Lower lobe of right lung (tissue), 2 donors: ENCODE results near the gene HOXC9. TPM values are rescaled to one million over a fixed set of nuclear protein-coding genes. Genes with fewer than 3 reads are reported as not detected.

Experiments used
- ATAC-seq, 2 donors: fragments of 200-7000 bp; cut with Tn5 transposase; one replicate each; pipeline ENCODE4 v1.9.1; 2020 to 2022; ENCODE audit warnings: mild to moderate bottlenecking in 2 of 2, moderate library complexity in 2 of 2
- DNase-seq: peaks from one replicate; pipeline ENCODE4 v3.0.0-alpha.2; 2020
- H3K27ac ChIP-seq: fragments of 200-600 bp; one replicate; pipeline ENCODE4 v1.8.0; 2022
- H3K27me3 ChIP-seq: fragments of 200-600 bp; one replicate; pipeline ENCODE4 v1.8.0; 2022; ENCODE audit warnings: low read depth
- H3K36me3 ChIP-seq: fragments of 200-600 bp; one replicate; pipeline ENCODE4 v1.8.0; 2022; ENCODE audit warnings: mild to moderate bottlenecking
- H3K4me1 ChIP-seq: fragments of 200-600 bp; one replicate; pipeline ENCODE4 v1.8.0; 2022
- H3K4me3 ChIP-seq: fragments of 200-600 bp; one replicate; pipeline ENCODE4 v1.8.0; 2022; ENCODE audit warnings: mild to moderate bottlenecking
- H3K9me3 ChIP-seq: fragments of 200-600 bp; one replicate; pipeline ENCODE4 v1.8.0; 2022
- CTCF ChIP-seq: fragments of 200-600 bp; IDR thresholded peaks from one replicate; pipeline ENCODE4 v1.8.0; 2022; ENCODE audit warnings: antibody characterized with exemption, mild to moderate bottlenecking
- intact Hi-C: fragments of 100-400 bp; cut with DNase I; formaldehyde crosslinking; loops from one replicate; pipeline ENCODE4 v1.11.0; 2022
- total RNA-seq: library from RNA; stranded (reverse); fragmentation: NEBNext Ultra II Directional; extraction: Animal tissue kit (Norgen Biotek cat#: 25700); gene quantifications from one replicate; pipeline ENCODE4 v1.2.1, GENCODE V29; 2021
- donor health status: DM: no; HTN: yes; CAD: no; lungs with severe emphysema.

Gene HOXC9
- total RNA-seq, 1 donor from 2014 or later: not detected

GRCh38 chr12:53990311-53991076 is 9.5 kb upstream of the HOXC9 start:
- no peak for ATAC-seq
- H3K36me3 ChIP-seq: no peaks in the 10 kb centered on the region
- no peak for TF ChIP-seq CTCF
- intact Hi-C loops: no loop called here
- H3K4me1 ChIP-seq: peaks cover 32% of the 10 kb centered on the region
- DNase-seq: no peak
- H3K9me3 ChIP-seq: no peaks in the 10 kb centered on the region
- H3K4me3 ChIP-seq: no peak overlapping the region
- H3K27me3 ChIP-seq: peaks cover 100% of the 10 kb centered on the region
- no peak overlapping the region for H3K27ac ChIP-seq

GRCh38 chr12:53991077-53991460 is 8.9 kb upstream of the HOXC9 start:
- no peak overlapping the region for H3K27ac ChIP-seq
- no peak for TF ChIP-seq CTCF
- H3K4me3 ChIP-seq: no peak overlapping the region
- DNase-seq (no peak), ATAC-seq (no peak)
- H3K36me3 ChIP-seq: no peaks in the 10 kb centered on the region
- H3K27me3 ChIP-seq: peaks cover 100% of the 10 kb centered on the region
- intact Hi-C loops: no loop called here
- H3K4me1 ChIP-seq: peaks cover 30% of the 10 kb centered on the region
- no peaks in the 10 kb centered on the region for H3K9me3 ChIP-seq

- TF ChIP-seq CTCF: no peak
- Histone ChIP-seq H3K36me3 (no peaks in the 10 kb centered on the region), H3K27me3 (peaks cover 100% of the 10 kb centered on the region), H3K4me1 (peaks cover 38% of the 10 kb centered on the region), H3K4me3 (no peak overlapping the region), H3K27ac (no peak overlapping the region), H3K9me3 (no peaks in the 10 kb centered on the region)
- intact Hi-C loops: no loop called here
- ATAC-seq (no peak), DNase-seq (no peak)
These were observed 7.5 kb upstream of the HOXC9 start for GRCh38 chr12:53992377-53992889.

- no peaks in the 10 kb centered on the region for H3K36me3 ChIP-seq
- no peak overlapping the region for H3K4me3 ChIP-seq
- DNase-seq (no peak), ATAC-seq (no peak)
- H3K27me3 ChIP-seq: peaks cover 100% of the 10 kb centered on the region
- no peaks in the 10 kb centered on the region for H3K9me3 ChIP-seq
- peaks cover 39% of the 10 kb centered on the region for H3K4me1 ChIP-seq
- no peak for TF ChIP-seq CTCF
- H3K27ac ChIP-seq: no peak overlapping the region
- intact Hi-C loops: no loop called here
These were observed 6.6 kb upstream of the HOXC9 start for GRCh38 chr12:53993162-53994008.

GRCh38 chr12:53994009-53994263 is 6.0 kb upstream of the HOXC9 start:
- no peak for TF ChIP-seq CTCF
- Histone ChIP-seq H3K27ac (no peak overlapping the region), H3K27me3 (peaks cover 100% of the 10 kb centered on the region), H3K4me3 (no peak overlapping the region), H3K4me1 (peaks cover 38% of the 10 kb centered on the region), H3K9me3 (no peaks in the 10 kb centered on the region), H3K36me3 (no peaks in the 10 kb centered on the region)
- intact Hi-C loops: no loop called here
- no peak for DNase-seq
- ATAC-seq: no peak
